HepG2 (cell line): ENCODE data around the gene F12. TPM values are rescaled to one million over a fixed set of nuclear protein-coding genes. Genes with fewer than 3 reads are reported as not detected.
A peak's percentile ranks its signal among the peaks of the same experiment; 100 is the strongest.

Experiments
- CHD4 ChIP-seq: fragments of 200-600 bp; sonication (generic); IDR thresholded peaks from 2 replicates; pipeline ENCODE4 v1.7.0; 2017; ENCODE audit warnings: mild to moderate bottlenecking, low read length, borderline replicate concordance
- FOXM1 ChIP-seq: sonication (generic); formaldehyde crosslinking; IDR thresholded peaks from 2 replicates; pipeline ENCODE4 v1.5.0; 2020; ENCODE audit warnings: missing genetic modification reagents
- HOXA9 ChIP-seq: sonication (generic); formaldehyde crosslinking; IDR thresholded peaks from 2 replicates; pipeline ENCODE4 v1.8.1; 2022; ENCODE audit warnings: missing genetic modification reagents, mild to moderate bottlenecking, moderate library complexity, borderline replicate concordance
- MLX ChIP-seq: IDR thresholded peaks from 2 replicates; pipeline ENCODE4 v1.6.1; 2016
- MTF1 ChIP-seq: sonication (generic); formaldehyde crosslinking; IDR thresholded peaks from 2 replicates; pipeline ENCODE4 v1.5.0; 2020; ENCODE audit warnings: missing genetic modification reagents
- NBN ChIP-seq: fragments of 450-650 bp; conservative IDR thresholded peaks from 2 replicates; pipeline ENCODE4 v1.6.1; 2017
- NFKBIZ ChIP-seq: IDR thresholded peaks from 2 replicates; pipeline ENCODE4 v1.6.1; 2018; ENCODE audit warnings: missing genetic modification reagents, missing compliant biosample characterization
- NFYC ChIP-seq: IDR thresholded peaks from 2 replicates; pipeline ENCODE4 v1.6.1; 2016; ENCODE audit warnings: missing genetic modification reagents, missing compliant biosample characterization
- NR2F2 ChIP-seq: IDR thresholded peaks from 2 replicates; pipeline ENCODE4 v1.6.1; 2012; ENCODE audit warnings: low read depth, inconsistent platforms, borderline replicate concordance
- SPEN ChIP-seq: sonication (generic); formaldehyde crosslinking; IDR thresholded peaks from 2 replicates; pipeline ENCODE4 v1.5.1; 2020; ENCODE audit warnings: low read depth, mild to moderate bottlenecking, missing genetic modification reagents
- TFDP1 ChIP-seq: IDR thresholded peaks from 2 replicates; pipeline ENCODE4 v1.6.1; 2016; ENCODE audit warnings: missing compliant biosample characterization, missing genetic modification reagents, borderline replicate concordance
- WIZ ChIP-seq: sonication (generic); formaldehyde crosslinking; IDR thresholded peaks from 2 replicates; pipeline ENCODE4 v1.5.1; 2020; ENCODE audit warnings: mild to moderate bottlenecking, missing genetic modification reagents
- ZBTB49 ChIP-seq: sonication (generic); formaldehyde crosslinking; IDR thresholded peaks from 2 replicates; pipeline ENCODE4 v1.4.0; 2020; ENCODE audit warnings: missing genetic modification reagents, borderline replicate concordance
- ZC3H4 ChIP-seq: sonication (generic); formaldehyde crosslinking; IDR thresholded peaks from 2 replicates; pipeline ENCODE4 v1.4.0; 2020; ENCODE audit warnings: missing genetic modification reagents, borderline replicate concordance
- ZNF260 ChIP-seq: sonication (generic); formaldehyde crosslinking; IDR thresholded peaks from 2 replicates; pipeline ENCODE4 v1.4.0; 2020; ENCODE audit warnings: missing genetic modification reagents, low read depth, mild to moderate bottlenecking, borderline replicate concordance
- ZNF281 ChIP-seq: sonication (generic); formaldehyde crosslinking; IDR thresholded peaks from 2 replicates; pipeline ENCODE4 v1.4.0; 2020; ENCODE audit warnings: missing genetic modification reagents, borderline replicate concordance
- ZNF501 ChIP-seq: sonication (generic); formaldehyde crosslinking; IDR thresholded peaks from 2 replicates; pipeline ENCODE4 v1.5.1; 2020; ENCODE audit warnings: mild to moderate bottlenecking, moderate library complexity, missing genetic modification reagents
- ZNF652 ChIP-seq: IDR thresholded peaks from 2 replicates; pipeline ENCODE4 v1.6.1; 2016; ENCODE audit warnings: low read depth, borderline replicate concordance
- ZNF660 ChIP-seq: sonication (generic); formaldehyde crosslinking; IDR thresholded peaks from 2 replicates; pipeline ENCODE4 v1.5.1; 2020; ENCODE audit warnings: mild to moderate bottlenecking, low read depth, missing genetic modification reagents, borderline replicate concordance
- ZNF766 ChIP-seq: sonication (generic); formaldehyde crosslinking; IDR thresholded peaks from 2 replicates; pipeline ENCODE4 v1.5.0; 2020; ENCODE audit warnings: missing genetic modification reagents, borderline replicate concordance
- ZNF768 ChIP-seq: sonication (generic); formaldehyde crosslinking; IDR thresholded peaks from 2 replicates; pipeline ENCODE4 v1.4.0; 2020; ENCODE audit warnings: missing genetic modification reagents
- ZUFSP ChIP-seq: sonication (generic); formaldehyde crosslinking; IDR thresholded peaks from 2 replicates; pipeline ENCODE4 v1.9.0; 2021; ENCODE audit warnings: missing genetic modification reagents, mild to moderate bottlenecking, borderline replicate concordance
- polyA plus RNA-seq, 8 experiments: library from polyadenylated mRNA; depleted of rRNA in 3 of 8; stranded (reverse) in 7 of 8; unstranded in 1 of 8; fragments of >200 nt; fragmentation: Illumina TruSeq in 4 of 8; extraction: Trizol in 4 of 8; gene quantifications; 2 replicates each; pipeline versions ENCODE4 v1.2.1 to v1.2.3, GENCODE V29; 2011 to 2016; ENCODE audit warnings: low read depth in 4 of 8, missing spikeins in 1 of 8, mixed read lengths in 1 of 8; ENCODE audit not compliant: insufficient read depth in 1 of 8
- total RNA-seq, 5 experiments: library from RNA; depleted of rRNA; stranded (reverse); fragments of >200 nt; fragmentation: Illumina TruSeq; extraction: Trizol; gene quantifications; 2 replicates each; pipeline ENCODE4 v1.2.3, GENCODE V29; 2016; ENCODE audit warnings: low read depth in 1 of 5

The F12 gene
- total and polyA plus RNA-seq, 2 of the 13 experiments (the other 11 are each of a cell fraction or from before 2014, with no cell fraction given), result 2.5 to 3.0 TPM

GRCh38 chr5:177447611-177448243, 38.4 kb upstream of the F12 start (continued):
- no peak for TF ChIP-seq MTF1 (CRISPR knock-in tag)
- no peak for TF ChIP-seq ZNF652 (CRISPR knock-in tag)
- no peak for TF ChIP-seq CHD4
- no peak for TF ChIP-seq FOXM1 (CRISPR knock-in tag)
- TF ChIP-seq HOXA9, result peak; percentile 5; the same call in 1 of the 2 replicates
- no peak for TF ChIP-seq ZBTB49 (CRISPR knock-in tag)
- no peak for TF ChIP-seq ZUFSP (CRISPR knock-in tag)
- TF ChIP-seq ZNF281 (CRISPR knock-in tag), result no peak
- TF ChIP-seq WIZ (CRISPR knock-in tag), result no peak
- TF ChIP-seq ZNF660 (CRISPR knock-in tag), result no peak
- 0 out of 2 replicates have a peak, but pooled peaks have one; percentile 9 for TF ChIP-seq SPEN
- peak; percentile 77; the same call in 1 of the 2 replicates for TF ChIP-seq TFDP1 (CRISPR knock-in tag)
- no peak; the same call in 1 of the 2 replicates for TF ChIP-seq NFKBIZ (CRISPR knock-in tag)
- TF ChIP-seq ZNF501 (CRISPR knock-in tag), result no peak
- no peak for TF ChIP-seq ZNF766
- no peak for TF ChIP-seq ZNF260 (CRISPR knock-in tag)
- TF ChIP-seq NBN, result no peak
- peak; percentile 18; the same call in 1 of the 2 replicates for TF ChIP-seq NFYC (CRISPR knock-in tag)
- TF ChIP-seq MLX, result no peak; the same call in 1 of the 2 replicates
- TF ChIP-seq ZC3H4 (CRISPR knock-in tag), result no peak
- TF ChIP-seq NR2F2, result peak; percentile 54; the same call in 1 of the 2 replicates
- TF ChIP-seq ZNF768 (CRISPR knock-in tag), result no peak
